ENCODE results near the gene KAT2B.

KAT2B gene

DNA sequence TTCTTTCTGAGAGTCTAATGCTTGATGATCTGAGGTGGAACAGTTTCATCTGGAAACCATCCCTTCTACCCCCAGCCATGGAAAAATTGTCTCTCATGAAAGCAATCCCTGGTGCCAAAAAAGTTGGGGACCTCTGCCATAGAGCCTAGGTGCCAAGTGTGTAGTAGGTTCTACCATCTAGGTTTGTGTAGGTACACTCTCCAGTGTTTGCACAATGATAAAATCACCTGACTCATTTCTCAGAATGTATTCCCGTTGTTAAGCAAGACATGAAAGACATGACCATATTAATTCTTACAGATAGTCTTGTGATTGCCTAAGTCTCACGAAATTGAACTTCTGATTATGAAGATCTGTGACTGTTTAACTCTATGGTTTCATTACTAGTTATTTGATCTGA, 68.6 kb downstream of the KAT2B start:
- FAIRE-seq, result no peak
- DNase-seq (ENCODE audit: insufficient read length, low spot score), result no peak
- TF ChIP-seq CTCF (IDR thresholded peaks at IDR 0.05; ENCODE audit: insufficient read depth, missing control alignments), result no peak

GRCh38 chr3:20110826-20111225, 70.6 kb downstream of the KAT2B start:
- no peak for TF ChIP-seq CTCF (IDR thresholded peaks at IDR 0.05; ENCODE audit: insufficient read depth, missing control alignments)
- FAIRE-seq (no peak), DNase-seq (ENCODE audit: insufficient read length, low spot score) (no peak)

GRCh38 chr3:20111836-20112235, 71.6 kb downstream of the KAT2B start:
- DNase-seq (ENCODE audit: insufficient read length, low spot score) (no peak), FAIRE-seq (no peak)
- TF ChIP-seq CTCF (IDR thresholded peaks at IDR 0.05; ENCODE audit: insufficient read depth, missing control alignments), result no peak

DNA sequence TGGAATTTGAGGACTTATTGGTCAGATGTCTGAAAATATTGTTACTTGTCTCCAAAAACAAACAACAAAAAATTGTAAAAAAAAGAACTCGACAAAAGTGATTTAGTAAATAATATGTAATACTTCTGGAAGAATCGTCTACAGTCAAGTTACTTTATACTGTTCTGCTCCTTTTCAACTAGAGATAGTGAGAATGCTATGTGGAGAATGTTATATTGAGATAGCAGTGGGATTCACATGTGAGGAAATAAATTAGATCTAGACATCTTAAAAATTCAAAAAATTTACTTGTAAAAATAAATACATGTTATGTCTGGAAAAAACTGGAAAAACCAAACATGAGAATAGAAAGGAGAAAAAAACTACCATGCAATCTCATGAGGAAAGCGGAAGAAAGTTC, 80.8 kb downstream of the KAT2B start:
- TF ChIP-seq CTCF (IDR thresholded peaks at IDR 0.05; ENCODE audit: insufficient read depth, missing control alignments), result no peak
- DNase-seq (ENCODE audit: insufficient read length, low spot score), result no peak
- FAIRE-seq, result no peak

DNA sequence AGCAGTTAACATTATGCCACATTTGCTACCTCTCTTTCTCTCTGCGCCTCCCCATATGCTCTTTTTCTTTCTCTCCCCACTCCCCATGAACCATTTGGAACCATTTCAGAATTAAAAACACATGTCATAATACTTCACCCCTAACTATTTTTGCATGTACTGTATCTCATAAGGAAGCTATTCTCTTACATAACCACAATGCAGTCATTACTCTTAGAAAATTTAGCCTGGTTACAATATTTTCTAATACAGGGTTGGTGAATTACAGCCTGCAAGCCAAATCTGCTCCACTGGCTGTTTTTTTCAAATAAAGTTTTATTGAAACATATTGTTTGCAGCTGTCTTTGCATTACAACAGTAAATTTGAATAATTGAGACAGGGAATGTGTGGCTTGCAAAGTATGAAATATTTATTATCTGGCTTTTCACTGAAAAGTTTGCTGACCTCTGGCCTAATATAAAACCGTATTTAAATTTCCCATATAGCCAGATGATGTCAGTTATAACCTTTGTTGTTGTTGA, 82.9 kb downstream of the KAT2B start:
- FAIRE-seq, result no peak
- TF ChIP-seq CTCF (IDR thresholded peaks at IDR 0.05; ENCODE audit: insufficient read depth, missing control alignments), result no peak
- no peak for DNase-seq (ENCODE audit: insufficient read length, low spot score)

GRCh38 chr3:20125289-20125688, 85.0 kb downstream of the KAT2B start:
- no peak for TF ChIP-seq CTCF (IDR thresholded peaks at IDR 0.05; ENCODE audit: insufficient read depth, missing control alignments)
- FAIRE-seq, result no peak
- DNase-seq (ENCODE audit: insufficient read length, low spot score), result no peak

- DNase-seq (ENCODE audit: insufficient read length, low spot score), result no peak
- FAIRE-seq, result no peak
- no peak for TF ChIP-seq CTCF (IDR thresholded peaks at IDR 0.05; ENCODE audit: insufficient read depth, missing control alignments)
Observed at GRCh38 chr3:20125897-20126296, 85.7 kb downstream of the KAT2B start.
